Neural cell (in vitro differentiated cells): ENCODE measurements around the gene METAP1. TPM values are rescaled to one million over a fixed set of nuclear protein-coding genes. Genes with fewer than 3 reads are reported as not detected.
A peak's percentile ranks its signal among the peaks of the same experiment; 100 is the strongest.

Source experiments
- H2AFZ ChIP-seq: fragments of 200-600, 300-800 bp; sonication (generic), shearing (Covaris generic); 2 replicates; pipeline ENCODE4 v1.6.0; 2014; ENCODE audit warnings: low read depth, mild to moderate bottlenecking, antibody characterized with exemption, low read length, moderate library complexity
- H3F3A ChIP-seq: fragments of 200-600 bp; shearing (Covaris generic); 2 replicates; pipeline ENCODE4 v1.6.1; 2016; ENCODE audit warnings: mild to moderate bottlenecking, moderate library complexity, mixed read lengths, antibody characterized with exemption, low read length; ENCODE audit not compliant: insufficient read depth, poor library complexity, severe bottlenecking
- H3K27ac ChIP-seq: fragments of 200-600, 300-800 bp; sonication (generic), shearing (Covaris generic); 2 replicates; pipeline ENCODE4 v1.5.1; 2014; ENCODE audit warnings: mild to moderate bottlenecking, low read length, moderate library complexity
- H3K27me3 ChIP-seq: fragments of 300-800, 200-600 bp; sonication (generic), shearing (Covaris generic); 2 replicates; pipeline ENCODE4 v1.6.0; 2014; ENCODE audit warnings: mild to moderate bottlenecking, low read depth, low read length, moderate library complexity; ENCODE audit not compliant: insufficient read depth
- H3K36me3 ChIP-seq: fragments of 300-800, 200-600 bp; sonication (generic), shearing (Covaris generic); 2 replicates; pipeline ENCODE4 v1.5.1; 2014; ENCODE audit warnings: mild to moderate bottlenecking, antibody characterized with exemption, low read length, moderate library complexity; ENCODE audit not compliant: insufficient read depth
- H3K4me2 ChIP-seq: fragments of 300-800, 200-600 bp; sonication (generic), shearing (Covaris generic); 2 replicates; pipeline ENCODE4 v1.6.0; 2014; ENCODE audit warnings: mild to moderate bottlenecking, low read length
- H3K4me3 ChIP-seq: fragments of 300-800, 200-600 bp; sonication (generic), shearing (Covaris generic); 2 replicates; pipeline ENCODE4 v1.5.1; 2014; ENCODE audit warnings: mild to moderate bottlenecking, low read length, moderate library complexity
- H3K79me2 ChIP-seq: fragments of 200-600 bp; shearing (Covaris generic); replicated peaks from 2 replicates; pipeline ENCODE4 v1.6.0; 2014; ENCODE audit warnings: mild to moderate bottlenecking, low read length, moderate library complexity; ENCODE audit not compliant: insufficient read depth
- H3K9ac ChIP-seq: fragments of 300-800, 200-600 bp; sonication (generic), shearing (Covaris generic); 2 replicates; pipeline ENCODE4 v1.6.1; 2016; ENCODE audit warnings: mild to moderate bottlenecking, low read length, mixed read lengths
- H3K9me2 ChIP-seq: fragments of 200-600 bp; shearing (Covaris generic); 2 replicates; pipeline ENCODE4 v1.6.1; 2016; ENCODE audit warnings: mild to moderate bottlenecking, low read length, mixed read lengths; ENCODE audit not compliant: insufficient read depth
- H3K9me3 ChIP-seq: fragments of 200-600, 300-800 bp; sonication (generic), shearing (Covaris generic); 2 replicates; pipeline ENCODE4 v1.6.1; 2016; ENCODE audit warnings: mild to moderate bottlenecking, mixed run types, low read length, moderate library complexity, mixed read lengths
- H4K20me1 ChIP-seq: fragments of 200-600 bp; shearing (Covaris generic); 2 replicates; pipeline ENCODE4 v1.6.1; 2016; ENCODE audit warnings: mild to moderate bottlenecking, mixed run types; ENCODE audit not compliant: insufficient read depth
- CTCF ChIP-seq: fragments of 450-650 bp; IDR thresholded peaks from 2 replicates; pipeline ENCODE4 v1.5.1; 2014; ENCODE audit warnings: antibody characterized with exemption, mild to moderate bottlenecking, moderate library complexity; ENCODE audit not compliant: poor library complexity, severe bottlenecking
- EP300 ChIP-seq: fragments of 450-650 bp; conservative IDR thresholded peaks from 2 replicates; pipeline ENCODE4 v1.6.1; 2014; ENCODE audit warnings: antibody characterized with exemption, mild to moderate bottlenecking, moderate library complexity; ENCODE audit not compliant: poor library complexity, severe bottlenecking
- EZH2 ChIP-seq: fragments of 200-600, 300-800 bp; shearing (Covaris generic), sonication (generic); IDR thresholded peaks from 2 replicates; pipeline ENCODE4 v1.6.1; 2014; ENCODE audit warnings: antibody characterized with exemption, low read length, borderline replicate concordance, mild to moderate bottlenecking; ENCODE audit not compliant: insufficient read depth, poor library complexity, severe bottlenecking
- MXI1 ChIP-seq: fragments of 450-650 bp; conservative IDR thresholded peaks from 2 replicates; pipeline ENCODE4 v1.6.1; 2014; ENCODE audit warnings: antibody characterized with exemption, mild to moderate bottlenecking; ENCODE audit not compliant: poor library complexity, severe bottlenecking
- POLR2AphosphoS5 ChIP-seq: IDR thresholded peaks from 2 replicates; pipeline ENCODE4 v1.6.1; 2012
- RAD21 ChIP-seq: fragments of 450-650 bp; conservative IDR thresholded peaks from 2 replicates; pipeline ENCODE4 v1.6.1; 2014; ENCODE audit warnings: antibody characterized with exemption, mild to moderate bottlenecking, moderate library complexity
- REST ChIP-seq: IDR thresholded peaks from 2 replicates; pipeline ENCODE4 v1.6.1; 2012; ENCODE audit warnings: borderline replicate concordance
- SMC3 ChIP-seq: fragments of 450-650 bp; conservative IDR thresholded peaks from 2 replicates; pipeline ENCODE4 v1.6.1; 2014; ENCODE audit warnings: antibody characterized with exemption, mild to moderate bottlenecking, moderate library complexity; ENCODE audit not compliant: poor library complexity
- TAF1 ChIP-seq: IDR thresholded peaks from 2 replicates; pipeline ENCODE4 v1.6.1; 2012; ENCODE audit warnings: low read depth
- polyA plus RNA-seq: library from polyadenylated mRNA; depleted of rRNA; stranded (reverse); fragments of >200 nt; gene quantifications from 2 replicates; pipeline ENCODE4 v1.2.3, GENCODE V29; 2014

The METAP1 gene
- polyA plus RNA-seq, 1 donor from 2014 or later, result 24.5 TPM

GRCh38 chr4:98993419-98994071 lies 2.0 kb upstream of the METAP1 start:
- Histone ChIP-seq H3K27ac (no peak overlapping the region), H3K4me2 (no peak overlapping the region), H3K36me3 (no peaks in the 10 kb centered on the region), H4K20me1 (no peaks in the 10 kb centered on the region), H3K9me2 (no peaks in the 10 kb centered on the region), H3K79me2 (peaks cover 21% of the 10 kb centered on the region), H2AFZ (no peak overlapping the region), H3F3A (no peaks in the 10 kb centered on the region), H3K9ac (no peak overlapping the region), H3K27me3 (no peaks in the 10 kb centered on the region), H3K9me3 (no peaks in the 10 kb centered on the region), H3K4me3 (no peak overlapping the region)
- no peak for TF ChIP-seq CTCF
- TF ChIP-seq RAD21, result no peak

- Histone ChIP-seq H3K4me3 (peak overlapping the region; percentile 90), H3K4me2 (no peak overlapping the region), H3K27ac (peak overlapping the region; percentile 56), H2AFZ (peak overlapping the region; percentile 51), H3F3A (no peaks in the 10 kb centered on the region), H3K36me3 (no peaks in the 10 kb centered on the region), H3K27me3 (no peaks in the 10 kb centered on the region), H3K9me2 (no peaks in the 10 kb centered on the region), H3K79me2 (peaks cover 26% of the 10 kb centered on the region), H3K9me3 (no peaks in the 10 kb centered on the region), H3K9ac (peak overlapping the region; percentile 54), H4K20me1 (no peaks in the 10 kb centered on the region)
- TF ChIP-seq TAF1, result no peak
- TF ChIP-seq EP300, result peak; percentile 33
- TF ChIP-seq SMC3, result no peak
- TF ChIP-seq MXI1, result no peak
- no peak for TF ChIP-seq RAD21
- TF ChIP-seq CTCF, result no peak
- TF ChIP-seq POLR2AphosphoS5, result no peak
- TF ChIP-seq EZH2, result no peak
- TF ChIP-seq REST, result no peak
Measured at GRCh38 chr4:98994474-98995182, 893 bp upstream of the METAP1 start.
